ENCODE data around the gene KCNA1.

KCNA1 gene

GRCh38 chr12:4910502-4911315 lies 1.0 kb downstream of the KCNA1 start:
- DNase-seq (ENCODE audit: low read depth in 4 of 4, low spot score in 1 of 4): no peak

GRCh38 chr12:4911316-4911994 lies 1.8 kb downstream of the KCNA1 start:
- no peak for DNase-seq (ENCODE audit: low read depth in 4 of 4, low spot score in 1 of 4)

GRCh38 chr12:4914720-4915119 lies 5.0 kb downstream of the KCNA1 start:
- DNase-seq (ENCODE audit: low read depth in 4 of 4, low spot score in 1 of 4): no peak

GRCh38 chr12:4915752-4916151 lies 6.0 kb downstream of the KCNA1 start:
- DNase-seq (ENCODE audit: low read depth in 4 of 4, low spot score in 1 of 4): no peak

- DNase-seq (ENCODE audit: low read depth in 4 of 4, low spot score in 1 of 4): no peak
Observed at GRCh38 chr12:4918950-4919660, 9.4 kb downstream of the KCNA1 start.

- no peak for DNase-seq (ENCODE audit: low read depth in 4 of 4, low spot score in 1 of 4)
Observed at GRCh38 chr12:4932576-4932975, 22.9 kb downstream of the KCNA1 start.

- DNase-seq (ENCODE audit: low read depth in 4 of 4, low spot score in 1 of 4): no peak
Observed at GRCh38 chr12:4933411-4933810, 23.7 kb downstream of the KCNA1 start.

- no peak for DNase-seq (ENCODE audit: low read depth in 4 of 4, low spot score in 1 of 4)
Observed at GRCh38 chr12:4934407-4935035, 24.8 kb downstream of the KCNA1 start.

- no peak for DNase-seq (ENCODE audit: low read depth in 4 of 4, low spot score in 1 of 4)
Observed at GRCh38 chr12:4938900-4939299, 29.2 kb downstream of the KCNA1 start.

GRCh38 chr12:4939418-4940023 lies 29.8 kb downstream of the KCNA1 start:
- DNase-seq (ENCODE audit: low read depth in 4 of 4, low spot score in 1 of 4): no peak

- DNase-seq (ENCODE audit: low read depth in 4 of 4, low spot score in 1 of 4): no peak
Observed at GRCh38 chr12:4943067-4943937, 33.6 kb downstream of the KCNA1 start.

GRCh38 chr12:4943938-4944284 lies 34.2 kb downstream of the KCNA1 start:
- no peak for DNase-seq (ENCODE audit: low read depth in 4 of 4, low spot score in 1 of 4)

- no peak for DNase-seq (ENCODE audit: low read depth in 4 of 4, low spot score in 1 of 4)
Observed at GRCh38 chr12:4947253-4947652, 37.5 kb downstream of the KCNA1 start.

- DNase-seq (ENCODE audit: low read depth in 4 of 4, low spot score in 1 of 4): no peak
Observed at GRCh38 chr12:4951083-4951482, 41.4 kb downstream of the KCNA1 start.

- no peak for DNase-seq (ENCODE audit: low read depth in 4 of 4, low spot score in 1 of 4)
Observed at GRCh38 chr12:4951601-4952000, 41.9 kb downstream of the KCNA1 start.

- no peak for DNase-seq (ENCODE audit: low read depth in 4 of 4, low spot score in 1 of 4)
Observed at GRCh38 chr12:4954621-4955354, 45.1 kb downstream of the KCNA1 start.

- no peak for DNase-seq (ENCODE audit: low read depth in 4 of 4, low spot score in 1 of 4)
Observed at GRCh38 chr12:4956054-4956453, 46.3 kb downstream of the KCNA1 start.

GRCh38 chr12:4956968-4957367 lies 47.3 kb downstream of the KCNA1 start:
- DNase-seq (ENCODE audit: low read depth in 4 of 4, low spot score in 1 of 4): no peak

- DNase-seq (ENCODE audit: low read depth in 4 of 4, low spot score in 1 of 4): no peak
Observed at GRCh38 chr12:4957761-4958160, 48.1 kb downstream of the KCNA1 start.
